Cardiac muscle cell (in vitro differentiated cells and primary cell): ENCODE results near the gene ATG4D. TPM values are rescaled to one million over a fixed set of nuclear protein-coding genes. Genes with fewer than 3 reads are reported as not detected.

Experiments
- DNase-seq, 2 donors: peaks; one replicate each; pipeline versions ENCODE4 v3.0.0 to v3.0.0-alpha.2; 2010 to 2017; ENCODE audit warnings: low read depth in 1 of 2, low spot score in 1 of 2
- H3K27ac ChIP-seq: fragments of 200-600 bp; sonication (generic); 2 replicates; pipeline ENCODE4 v1.5.1; 2016
- H3K27me3 ChIP-seq: fragments of 200-600 bp; sonication (generic); 2 replicates; pipeline ENCODE4 v1.6.0; 2016; ENCODE audit warnings: control low read depth
- H3K36me3 ChIP-seq: fragments of 200-600 bp; sonication (generic); 2 replicates; pipeline ENCODE4 v1.5.1; 2016; ENCODE audit warnings: control low read depth
- H3K4me1 ChIP-seq: fragments of 200-600 bp; sonication (generic); 2 replicates; pipeline ENCODE4 v1.8.1; 2017; ENCODE audit warnings: low read depth, mild to moderate bottlenecking, mixed run types
- H3K4me3 ChIP-seq: fragments of 200-600 bp; sonication (generic); 2 replicates; pipeline ENCODE4 v1.5.1; 2016; ENCODE audit warnings: mild to moderate bottlenecking
- H3K9me3 ChIP-seq: fragments of 200-600 bp; sonication (generic); 2 replicates; pipeline ENCODE4 v1.5.1; 2017; ENCODE audit warnings: low read depth, mild to moderate bottlenecking, control low read depth
- polyA plus RNA-seq: library from polyadenylated mRNA; unstranded; fragments of >200 nt; fragmentation: Nextera tagmentation; extraction: Ambion mirVana; gene quantifications from 2 replicates; pipeline ENCODE4 v1.2.1, GENCODE V29; 2016
- total RNA-seq: library from RNA; depleted of rRNA; stranded (reverse); fragments of >200 nt; gene quantifications from 2 replicates; pipeline ENCODE4 v1.2.3, GENCODE V29; 2016
- TF ChIP-seq, protein P1 (sequence below): IDR thresholded peaks from 2 replicates; pipeline ENCODE4 v1.5.1; 2012; ENCODE audit warnings: low read depth, mild to moderate bottlenecking, low read length

ATG4D gene
- total and polyA plus RNA-seq, 2 experiments from 2014 or later, result 67.0 to 69.0 TPM

DNA sequence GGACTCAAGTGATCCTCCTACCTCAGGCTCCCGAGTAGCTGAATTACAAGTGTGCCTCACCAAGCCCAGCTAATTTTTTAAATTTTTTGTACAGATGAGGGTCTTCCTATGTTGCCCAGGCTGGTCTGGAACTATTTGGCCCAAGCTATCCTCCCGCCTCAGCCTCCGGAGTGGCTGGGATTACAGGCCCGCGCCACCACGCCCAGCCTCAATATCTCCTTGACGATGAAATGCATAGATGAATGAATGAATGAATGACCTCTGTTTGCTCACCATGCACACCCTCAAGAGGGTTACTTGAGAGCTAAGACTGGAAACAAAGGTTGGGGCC, 58.3 kb downstream of the ATG4D start:
- DNase-seq, result no peak
- H3K9me3 ChIP-seq, result no peaks in the 10 kb centered on the region
- peaks cover 11% of the 10 kb centered on the region for H3K4me1 ChIP-seq
- H3K4me3 ChIP-seq, result peak overlapping the region; percentile 10
- TF ChIP-seq, protein P1, sequence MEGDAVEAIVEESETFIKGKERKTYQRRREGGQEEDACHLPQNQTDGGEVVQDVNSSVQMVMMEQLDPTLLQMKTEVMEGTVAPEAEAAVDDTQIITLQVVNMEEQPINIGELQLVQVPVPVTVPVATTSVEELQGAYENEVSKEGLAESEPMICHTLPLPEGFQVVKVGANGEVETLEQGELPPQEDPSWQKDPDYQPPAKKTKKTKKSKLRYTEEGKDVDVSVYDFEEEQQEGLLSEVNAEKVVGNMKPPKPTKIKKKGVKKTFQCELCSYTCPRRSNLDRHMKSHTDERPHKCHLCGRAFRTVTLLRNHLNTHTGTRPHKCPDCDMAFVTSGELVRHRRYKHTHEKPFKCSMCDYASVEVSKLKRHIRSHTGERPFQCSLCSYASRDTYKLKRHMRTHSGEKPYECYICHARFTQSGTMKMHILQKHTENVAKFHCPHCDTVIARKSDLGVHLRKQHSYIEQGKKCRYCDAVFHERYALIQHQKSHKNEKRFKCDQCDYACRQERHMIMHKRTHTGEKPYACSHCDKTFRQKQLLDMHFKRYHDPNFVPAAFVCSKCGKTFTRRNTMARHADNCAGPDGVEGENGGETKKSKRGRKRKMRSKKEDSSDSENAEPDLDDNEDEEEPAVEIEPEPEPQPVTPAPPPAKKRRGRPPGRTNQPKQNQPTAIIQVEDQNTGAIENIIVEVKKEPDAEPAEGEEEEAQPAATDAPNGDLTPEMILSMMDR, result no peak
- H3K27me3 ChIP-seq, result no peaks in the 10 kb centered on the region
- H3K36me3 ChIP-seq, result no peaks in the 10 kb centered on the region
- H3K27ac ChIP-seq, result no peak overlapping the region

DNA sequence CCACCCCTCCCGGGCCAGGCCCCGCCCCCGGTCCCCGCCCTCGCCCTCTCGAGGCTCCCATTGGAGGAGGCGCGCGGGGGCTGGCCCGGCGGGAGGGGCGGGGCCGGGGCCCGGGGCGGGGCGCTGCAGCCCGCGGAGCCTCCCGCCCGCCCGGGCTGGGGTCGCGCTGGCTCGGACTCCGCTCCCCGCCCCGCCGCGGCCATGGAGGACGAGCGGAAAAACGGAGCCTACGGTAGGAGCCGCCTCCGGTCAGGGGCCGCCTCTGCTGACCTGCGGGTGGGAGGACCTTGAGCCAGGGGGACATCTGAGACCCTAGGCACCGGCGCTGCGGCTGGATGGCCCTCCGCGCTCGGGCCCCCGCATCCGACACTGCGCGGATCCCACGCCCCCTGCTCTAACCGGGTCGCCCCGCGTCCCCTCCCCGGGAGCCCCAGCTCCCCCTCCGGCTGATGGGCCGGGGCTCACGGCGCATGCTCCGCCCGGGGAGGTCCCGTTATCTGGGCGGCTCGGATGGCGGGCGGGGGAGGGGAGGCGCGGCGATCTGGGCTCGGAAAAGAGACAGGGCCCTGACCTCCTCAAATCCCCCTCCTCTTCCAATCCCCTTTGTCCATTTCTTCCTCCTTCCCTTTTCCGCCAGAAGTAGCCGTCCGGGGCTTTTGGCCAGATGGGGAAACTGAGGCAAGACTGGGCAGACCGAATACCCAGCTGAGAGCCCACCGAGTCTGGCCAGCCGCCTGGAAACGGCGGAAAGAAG, 58.8 kb downstream of the ATG4D start:
- peak overlapping the region; percentile 96 for H3K4me3 ChIP-seq
- no peaks in the 10 kb centered on the region for H3K27me3 ChIP-seq
- H3K4me1 ChIP-seq, result peaks cover 11% of the 10 kb centered on the region
- peak; percentile 83 to 91 for DNase-seq
- TF ChIP-seq, protein P1, result no peak
- no peaks in the 10 kb centered on the region for H3K9me3 ChIP-seq
- H3K27ac ChIP-seq, result peak overlapping the region; percentile 92
- H3K36me3 ChIP-seq, result no peaks in the 10 kb centered on the region

Other genes starting within 250 kb of the ATG4D start
- 4.1 and 9.3 TPM in 2 replicates for gene ZGLP1, start 234.1 kb upstream of the ATG4D start, total RNA-seq
- 6.2 and 12.2 TPM in 2 replicates for gene ZGLP1, start 234.1 kb upstream of the ATG4D start, polyA plus RNA-seq
- gene FDX2, start 227.9 kb upstream of the ATG4D start, total RNA-seq, result 28.9 and 42.9 TPM in 2 replicates
- gene FDX2, start 227.9 kb upstream of the ATG4D start, polyA plus RNA-seq, result 40.9 and 70.9 TPM in 2 replicates
- 46.9 and 56.2 TPM in 2 replicates for gene RAVER1, start 210.4 kb upstream of the ATG4D start, total RNA-seq
- gene RAVER1, start 210.4 kb upstream of the ATG4D start, polyA plus RNA-seq, result 68.2 and 71.2 TPM in 2 replicates
- 2.9 and 9.0 TPM in 2 replicates for gene ICAM3, start 204.3 kb upstream of the ATG4D start, total RNA-seq
- 8.6 and 12.7 TPM in 2 replicates for gene ICAM3, start 204.3 kb upstream of the ATG4D start, polyA plus RNA-seq
- 126 and 135 TPM in 2 replicates for gene TYK2, start 163.3 kb upstream of the ATG4D start, total RNA-seq
- 142 and 148 TPM in 2 replicates for gene TYK2, start 163.3 kb upstream of the ATG4D start, polyA plus RNA-seq
- 240 and 298 TPM in 2 replicates for gene CDC37, start 140.4 kb upstream of the ATG4D start, total RNA-seq
- gene CDC37, start 140.4 kb upstream of the ATG4D start, polyA plus RNA-seq, result 229 and 233 TPM in 2 replicates
- gene PDE4A, start 123.4 kb upstream of the ATG4D start, total RNA-seq, result 1.0 and 2.5 TPM in 2 replicates
- 2.4 and 3.4 TPM in 2 replicates for gene PDE4A, start 123.4 kb upstream of the ATG4D start, polyA plus RNA-seq
- 70.5 and 73.6 TPM in 2 replicates for gene KEAP1, start 40.5 kb upstream of the ATG4D start, total RNA-seq
- 85.5 and 92.5 TPM in 2 replicates for gene KEAP1, start 40.5 kb upstream of the ATG4D start, polyA plus RNA-seq
- 0.60 and 0.63 TPM in 2 replicates for gene S1PR5, start 26.5 kb upstream of the ATG4D start, total RNA-seq
- gene S1PR5, start 26.5 kb upstream of the ATG4D start, polyA plus RNA-seq, result 0.75 TPM in 1 of 2 replicates, not detected in the other
- gene KRI1, start 22.1 kb downstream of the ATG4D start, total RNA-seq, result 15.3 and 28.3 TPM in 2 replicates
- gene KRI1, start 22.1 kb downstream of the ATG4D start, polyA plus RNA-seq, result 26.1 and 34.9 TPM in 2 replicates
- 11.1 and 15.3 TPM in 2 replicates for gene CDKN2D, start 25.1 kb downstream of the ATG4D start, total RNA-seq
- 17.6 and 33.4 TPM in 2 replicates for gene CDKN2D, start 25.1 kb downstream of the ATG4D start, polyA plus RNA-seq
- 0.12 TPM in 1 of 2 replicates, not detected in the other for gene AP1M2, start 43.4 kb downstream of the ATG4D start, total RNA-seq
- 0.28 TPM in 1 of 2 replicates, not detected in the other for gene AP1M2, start 43.4 kb downstream of the ATG4D start, polyA plus RNA-seq
- gene SLC44A2, start 81.6 kb downstream of the ATG4D start, total RNA-seq, result 78.8 and 109 TPM in 2 replicates
- gene SLC44A2, start 81.6 kb downstream of the ATG4D start, polyA plus RNA-seq, result 108 and 162 TPM in 2 replicates
- 180 and 224 TPM in 2 replicates for gene ILF3, start 110.4 kb downstream of the ATG4D start, total RNA-seq
- 181 and 191 TPM in 2 replicates for gene ILF3, start 110.4 kb downstream of the ATG4D start, polyA plus RNA-seq
- gene QTRT1, start 157.5 kb downstream of the ATG4D start, total RNA-seq, result 30.6 and 35.0 TPM in 2 replicates
- gene QTRT1, start 157.5 kb downstream of the ATG4D start, polyA plus RNA-seq, result 70.8 and 84.1 TPM in 2 replicates
- gene DNM2, start 174.2 kb downstream of the ATG4D start, total RNA-seq, result 122 and 124 TPM in 2 replicates
- gene DNM2, start 174.2 kb downstream of the ATG4D start, polyA plus RNA-seq, result 132 and 146 TPM in 2 replicates